MV-4-11 (cell line): ENCODE data around the gene KLHL10.

Source experiments
- DNase-seq: peaks from one replicate; lab custom pipeline; 2025; lab: John Stamatoyannopoulos, UW

Gene KLHL10

DNA sequence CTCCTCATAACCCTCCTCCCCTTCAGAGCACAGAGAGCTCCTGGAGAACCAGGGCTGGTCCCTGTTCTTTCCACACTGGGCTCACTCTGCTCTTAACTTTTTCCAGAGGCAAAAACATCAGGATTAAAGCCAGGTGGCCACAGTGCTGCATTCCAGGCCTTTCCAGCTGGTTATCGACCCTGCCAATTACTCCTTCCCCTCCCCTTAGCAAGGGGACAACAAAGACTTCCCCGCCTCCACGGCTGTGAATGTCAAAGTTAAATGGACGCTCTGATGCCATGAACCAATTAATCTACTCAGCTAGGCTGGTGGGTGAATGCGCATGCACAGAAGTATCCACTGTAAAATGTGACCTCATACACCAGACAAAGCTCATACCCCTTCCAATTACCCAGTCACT lies 58.0 kb downstream of the KLHL10 start:
- DNase-seq: no peak

DNA sequence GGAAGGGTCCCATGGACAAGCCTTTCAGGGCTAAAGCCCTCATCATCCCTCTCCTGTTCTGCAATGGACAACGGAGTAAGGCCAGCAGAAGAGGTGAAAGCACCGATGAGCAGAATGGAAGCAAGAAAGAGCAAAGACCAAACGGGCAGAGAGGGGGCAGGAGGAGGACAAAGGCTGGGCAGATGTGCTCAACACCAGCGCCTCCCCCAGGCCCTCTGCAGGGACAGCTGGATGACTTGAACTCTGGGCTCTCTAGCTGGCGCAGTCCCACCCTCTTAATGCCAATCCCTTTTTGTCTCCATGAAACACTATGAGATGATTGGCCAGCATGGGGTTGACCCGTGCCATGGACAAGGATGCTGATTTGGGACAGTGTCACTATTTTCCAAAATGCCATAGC lies 59.1 kb downstream of the KLHL10 start:
- no peak for DNase-seq
